Osteocyte (in vitro differentiated cells): Measurements from ENCODE around the gene BCAN. TPM values are rescaled to one million over a fixed set of nuclear protein-coding genes. Genes with fewer than 3 reads are reported as not detected.
A peak's percentile ranks its signal among the peaks of the same experiment; 100 is the strongest.

ENCODE experiments used
- DNase-seq: peaks from one replicate; pipeline ENCODE4 v3.0.0; 2021; ENCODE audit warnings: mixed read lengths; ENCODE audit not compliant: unreplicated experiment; ENCODE audit errors: extremely low spot score
- H3K27ac Mint-ChIP-seq: one replicate; pipeline ENCODE4 v1.8.0; 2021; ENCODE audit warnings: mild to moderate bottlenecking, mixed read lengths; ENCODE audit not compliant: unreplicated experiment
- H3K27me3 Mint-ChIP-seq: one replicate; pipeline ENCODE4 v1.8.0; 2021; ENCODE audit warnings: mixed read lengths; ENCODE audit not compliant: unreplicated experiment
- H3K36me3 Mint-ChIP-seq: one replicate; pipeline ENCODE4 v1.8.0; 2021; ENCODE audit warnings: mixed read lengths; ENCODE audit not compliant: unreplicated experiment
- H3K4me1 Mint-ChIP-seq: one replicate; pipeline ENCODE4 v1.8.0; 2021; ENCODE audit warnings: mixed read lengths; ENCODE audit not compliant: unreplicated experiment
- H3K4me3 Mint-ChIP-seq: one replicate; pipeline ENCODE4 v1.8.0; 2021; ENCODE audit warnings: mild to moderate bottlenecking, moderate library complexity, mixed read lengths; ENCODE audit not compliant: unreplicated experiment
- H3K9me3 Mint-ChIP-seq: one replicate; pipeline ENCODE4 v1.8.0; 2021; ENCODE audit warnings: mixed read lengths; ENCODE audit not compliant: unreplicated experiment
- CTCF ChIP-seq: fragments of 200-600 bp; sonication (generic); IDR thresholded peaks from 2 replicates; pipeline ENCODE4 v1.5.0; 2021; ENCODE audit warnings: antibody characterized with exemption, mild to moderate bottlenecking, moderate library complexity
- long read RNA-seq: library from polyadenylated mRNA; unstranded; transcript quantifications from one replicate; pipeline ENCODE4 v2.0.0, GENCODE V29; 2021
- total RNA-seq: library from RNA; stranded (reverse); gene quantifications from 2 replicates; pipeline ENCODE4 v1.2.1, GENCODE V29; 2021

BCAN gene
- 0.29 and 0.43 TPM in 2 replicates for total RNA-seq
- long read RNA-seq, result 0 reads

- Mint-ChIP-seq H3K27me3 (peaks cover 81% of the 10 kb centered on the region), H3K4me3 (peak within 1 kb of the TSS; percentile 67), H3K36me3 (no peaks in the 10 kb centered on the region), H3K9me3 (no peaks in the 10 kb centered on the region), H3K27ac (no peak within 1 kb of the TSS), H3K4me1 (peaks cover 24% of the 10 kb centered on the region)
- DNase-seq, result no peak
- no peak for TF ChIP-seq CTCF
Measured at GRCh38 chr1:156641761-156642264, at the start of gene BCAN. Gene BCAN, plus strand, starts transcription at chr1:156642117. Its CDS starts 3,938 bp downstream, at chr1:156646055.

GRCh38 chr1:156592158-156592909 is 49.6 kb upstream of the BCAN start:
- Mint-ChIP-seq H3K4me1 (peaks cover 11% of the 10 kb centered on the region), H3K27ac (peak overlapping the region; percentile 41), H3K36me3 (peaks cover 9% of the 10 kb centered on the region), H3K9me3 (no peaks in the 10 kb centered on the region), H3K27me3 (peaks cover 2% of the 10 kb centered on the region), H3K4me3 (peak overlapping the region; percentile 81)
- no peak for DNase-seq
- TF ChIP-seq CTCF, result no peak

GRCh38 chr1:156592910-156593660 is 48.8 kb upstream of the BCAN start:
- no peaks in the 10 kb centered on the region for H3K9me3 Mint-ChIP-seq
- H3K4me3 Mint-ChIP-seq, result peak overlapping the region; percentile 81
- peaks cover 9% of the 10 kb centered on the region for H3K36me3 Mint-ChIP-seq

GRCh38 chr1:156593661-156593989 is 48.3 kb upstream of the BCAN start:
- no peak overlapping the region for H3K4me3 Mint-ChIP-seq
- H3K27ac Mint-ChIP-seq, result no peak overlapping the region
- peaks cover 9% of the 10 kb centered on the region for H3K36me3 Mint-ChIP-seq
- peaks cover under 1% of the 10 kb centered on the region for H3K27me3 Mint-ChIP-seq
- H3K9me3 Mint-ChIP-seq, result no peaks in the 10 kb centered on the region
- no peak for TF ChIP-seq CTCF
- H3K4me1 Mint-ChIP-seq, result peaks cover 11% of the 10 kb centered on the region
- no peak for DNase-seq

More at GRCh38 chr1:156592910-156593660, 48.8 kb upstream of the BCAN start:
- peaks cover 2% of the 10 kb centered on the region for H3K27me3 Mint-ChIP-seq
- no peak overlapping the region for H3K27ac Mint-ChIP-seq
- H3K4me1 Mint-ChIP-seq, result peaks cover 11% of the 10 kb centered on the region
- TF ChIP-seq CTCF, result no peak
- DNase-seq, result no peak

GRCh38 chr1:156594190-156594589 is 47.7 kb upstream of the BCAN start:
- no peak overlapping the region for H3K4me3 Mint-ChIP-seq
- no peak overlapping the region for H3K27ac Mint-ChIP-seq
- peaks cover 9% of the 10 kb centered on the region for H3K36me3 Mint-ChIP-seq
- H3K4me1 Mint-ChIP-seq, result peaks cover 11% of the 10 kb centered on the region
- no peak for TF ChIP-seq CTCF
- H3K9me3 Mint-ChIP-seq, result no peaks in the 10 kb centered on the region
- H3K27me3 Mint-ChIP-seq, result no peaks in the 10 kb centered on the region
- DNase-seq, result no peak
